Liver (tissue), 3 donors: ENCODE data around the gene IGSF8.

Source experiments
- GABPA ChIP-seq, 2 donors: IDR thresholded peaks in 1 of 2; conservative IDR thresholded peaks in 1 of 2; 2 replicates each; pipeline ENCODE4 v1.6.1; 2016; ENCODE audit warnings: antibody characterized with exemption in 2 of 2, mild to moderate bottlenecking in 1 of 2, moderate library complexity in 1 of 2
- JUND ChIP-seq, 2 donors: IDR thresholded peaks; 2 replicates each; pipeline ENCODE4 v1.6.1; 2016; ENCODE audit warnings: antibody characterized with exemption in 2 of 2
- RAD21 ChIP-seq, 2 donors: IDR thresholded peaks; 2 replicates each; pipeline ENCODE4 v1.6.1; 2016; ENCODE audit warnings: antibody characterized with exemption in 2 of 2, mild to moderate bottlenecking in 2 of 2
- RXRA ChIP-seq, 2 donors: IDR thresholded peaks; 2 replicates each; pipeline ENCODE4 v1.6.1; 2017 to 2018; ENCODE audit warnings: antibody characterized with exemption in 2 of 2, mild to moderate bottlenecking in 1 of 2
- SP1 ChIP-seq: IDR thresholded peaks from 2 replicates; pipeline ENCODE4 v1.6.1; 2018; ENCODE audit warnings: antibody characterized with exemption, mild to moderate bottlenecking
- TF ChIP-seq, protein P1 (sequence below): fragments of 150-350 bp; IDR thresholded peaks from 2 replicates; pipeline ENCODE4 v1.5.1; 2017; ENCODE audit warnings: improper control_type of control experiment, low read depth, low read length; ENCODE audit not compliant: missing input control
- TF ChIP-seq, protein P2 (sequence below): IDR thresholded peaks from 2 replicates; pipeline ENCODE4 v1.6.1; 2016; ENCODE audit warnings: antibody characterized with exemption, mild to moderate bottlenecking
- donor health status: healthy.
- donor health status: healthy.

DNA sequence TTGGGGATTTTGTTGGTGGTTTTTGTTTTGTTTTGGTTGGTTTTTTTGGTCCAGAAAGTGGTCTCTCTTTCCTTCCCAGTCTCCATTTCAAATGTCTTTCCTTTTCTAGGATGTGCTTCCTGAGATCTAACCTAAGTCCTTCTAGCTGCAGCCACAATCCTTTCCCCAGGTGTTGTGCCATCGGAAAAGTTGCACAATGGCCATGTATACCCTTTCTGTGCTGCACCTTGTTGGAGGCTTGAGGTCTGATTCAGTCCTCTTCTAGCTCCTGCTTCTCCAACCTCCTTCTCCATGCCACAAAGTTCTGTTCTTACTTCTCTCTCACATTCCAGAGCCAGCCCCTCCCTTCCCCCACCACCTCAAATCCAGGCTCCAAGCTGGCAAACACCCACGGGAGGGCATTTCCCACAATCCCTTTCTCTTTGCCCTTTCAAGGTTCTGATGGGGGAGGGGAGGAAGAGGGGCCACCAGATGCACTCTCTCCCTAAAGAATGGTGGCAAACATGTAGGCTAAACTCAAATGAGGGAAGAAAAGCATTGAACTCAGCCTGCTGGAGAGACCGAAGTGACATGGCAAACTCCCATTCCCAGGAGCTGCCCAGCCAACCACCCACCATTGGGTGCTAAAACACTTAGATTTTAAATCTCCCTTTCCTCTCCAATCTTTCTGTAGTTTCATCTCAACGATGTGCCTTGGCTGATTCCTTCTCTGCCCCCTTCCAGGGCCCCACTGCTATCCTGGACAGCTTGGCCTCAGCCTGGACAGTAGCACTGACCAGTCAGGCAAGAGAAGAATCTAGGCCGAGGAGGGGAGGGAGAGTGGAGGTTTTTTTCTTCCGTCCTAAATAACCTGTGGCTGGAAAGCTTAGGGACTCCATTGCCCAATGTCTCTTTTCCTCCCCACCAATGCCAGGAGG lies 31.3 kb downstream of the IGSF8 start:
- TF ChIP-seq, protein P1, sequence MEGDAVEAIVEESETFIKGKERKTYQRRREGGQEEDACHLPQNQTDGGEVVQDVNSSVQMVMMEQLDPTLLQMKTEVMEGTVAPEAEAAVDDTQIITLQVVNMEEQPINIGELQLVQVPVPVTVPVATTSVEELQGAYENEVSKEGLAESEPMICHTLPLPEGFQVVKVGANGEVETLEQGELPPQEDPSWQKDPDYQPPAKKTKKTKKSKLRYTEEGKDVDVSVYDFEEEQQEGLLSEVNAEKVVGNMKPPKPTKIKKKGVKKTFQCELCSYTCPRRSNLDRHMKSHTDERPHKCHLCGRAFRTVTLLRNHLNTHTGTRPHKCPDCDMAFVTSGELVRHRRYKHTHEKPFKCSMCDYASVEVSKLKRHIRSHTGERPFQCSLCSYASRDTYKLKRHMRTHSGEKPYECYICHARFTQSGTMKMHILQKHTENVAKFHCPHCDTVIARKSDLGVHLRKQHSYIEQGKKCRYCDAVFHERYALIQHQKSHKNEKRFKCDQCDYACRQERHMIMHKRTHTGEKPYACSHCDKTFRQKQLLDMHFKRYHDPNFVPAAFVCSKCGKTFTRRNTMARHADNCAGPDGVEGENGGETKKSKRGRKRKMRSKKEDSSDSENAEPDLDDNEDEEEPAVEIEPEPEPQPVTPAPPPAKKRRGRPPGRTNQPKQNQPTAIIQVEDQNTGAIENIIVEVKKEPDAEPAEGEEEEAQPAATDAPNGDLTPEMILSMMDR, result no peak
- TF ChIP-seq JUND (IDR thresholded peaks at IDR 0.05) (no peak), RAD21 (IDR thresholded peaks at IDR 0.05) (no peak), RXRA (IDR thresholded peaks at IDR 0.05) (no peak), GABPA (IDR thresholded peaks at IDR 0.05 in 1 of 2, conservative IDR thresholded peaks at IDR 0.05 in 1 of 2) (no peak), SP1 (no peak)
- TF ChIP-seq, protein P2, sequence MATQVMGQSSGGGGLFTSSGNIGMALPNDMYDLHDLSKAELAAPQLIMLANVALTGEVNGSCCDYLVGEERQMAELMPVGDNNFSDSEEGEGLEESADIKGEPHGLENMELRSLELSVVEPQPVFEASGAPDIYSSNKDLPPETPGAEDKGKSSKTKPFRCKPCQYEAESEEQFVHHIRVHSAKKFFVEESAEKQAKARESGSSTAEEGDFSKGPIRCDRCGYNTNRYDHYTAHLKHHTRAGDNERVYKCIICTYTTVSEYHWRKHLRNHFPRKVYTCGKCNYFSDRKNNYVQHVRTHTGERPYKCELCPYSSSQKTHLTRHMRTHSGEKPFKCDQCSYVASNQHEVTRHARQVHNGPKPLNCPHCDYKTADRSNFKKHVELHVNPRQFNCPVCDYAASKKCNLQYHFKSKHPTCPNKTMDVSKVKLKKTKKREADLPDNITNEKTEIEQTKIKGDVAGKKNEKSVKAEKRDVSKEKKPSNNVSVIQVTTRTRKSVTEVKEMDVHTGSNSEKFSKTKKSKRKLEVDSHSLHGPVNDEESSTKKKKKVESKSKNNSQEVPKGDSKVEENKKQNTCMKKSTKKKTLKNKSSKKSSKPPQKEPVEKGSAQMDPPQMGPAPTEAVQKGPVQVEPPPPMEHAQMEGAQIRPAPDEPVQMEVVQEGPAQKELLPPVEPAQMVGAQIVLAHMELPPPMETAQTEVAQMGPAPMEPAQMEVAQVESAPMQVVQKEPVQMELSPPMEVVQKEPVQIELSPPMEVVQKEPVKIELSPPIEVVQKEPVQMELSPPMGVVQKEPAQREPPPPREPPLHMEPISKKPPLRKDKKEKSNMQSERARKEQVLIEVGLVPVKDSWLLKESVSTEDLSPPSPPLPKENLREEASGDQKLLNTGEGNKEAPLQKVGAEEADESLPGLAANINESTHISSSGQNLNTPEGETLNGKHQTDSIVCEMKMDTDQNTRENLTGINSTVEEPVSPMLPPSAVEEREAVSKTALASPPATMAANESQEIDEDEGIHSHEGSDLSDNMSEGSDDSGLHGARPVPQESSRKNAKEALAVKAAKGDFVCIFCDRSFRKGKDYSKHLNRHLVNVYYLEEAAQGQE, result no peak
